GM13977 (cell line): Measurements from ENCODE around the gene A3GALT2.

Source experiments
- DNase-seq: peaks from one replicate; pipeline ENCODE4 v3.0.0; 2012; ENCODE audit warnings: low spot score
- in situ Hi-C: fragments of 300-500 bp; cut with MboI; formaldehyde crosslinking; loops from one replicate; pipeline ENCODE4 v1.12.0; 2022; ENCODE audit warnings: low sequenced_read_pairs, low pct_unique_long_range_greater_than_20kb, mixed read lengths, inconsistent platforms; ENCODE audit not compliant: unreplicated experiment
- TF ChIP-seq, protein P1 (sequence below): IDR thresholded peaks from 2 replicates; pipeline ENCODE4 v1.5.1; 2012; ENCODE audit warnings: mild to moderate bottlenecking, control low read depth; ENCODE audit not compliant: insufficient read depth; ENCODE audit errors: extremely low read depth, missing control alignments

A3GALT2 gene

DNA sequence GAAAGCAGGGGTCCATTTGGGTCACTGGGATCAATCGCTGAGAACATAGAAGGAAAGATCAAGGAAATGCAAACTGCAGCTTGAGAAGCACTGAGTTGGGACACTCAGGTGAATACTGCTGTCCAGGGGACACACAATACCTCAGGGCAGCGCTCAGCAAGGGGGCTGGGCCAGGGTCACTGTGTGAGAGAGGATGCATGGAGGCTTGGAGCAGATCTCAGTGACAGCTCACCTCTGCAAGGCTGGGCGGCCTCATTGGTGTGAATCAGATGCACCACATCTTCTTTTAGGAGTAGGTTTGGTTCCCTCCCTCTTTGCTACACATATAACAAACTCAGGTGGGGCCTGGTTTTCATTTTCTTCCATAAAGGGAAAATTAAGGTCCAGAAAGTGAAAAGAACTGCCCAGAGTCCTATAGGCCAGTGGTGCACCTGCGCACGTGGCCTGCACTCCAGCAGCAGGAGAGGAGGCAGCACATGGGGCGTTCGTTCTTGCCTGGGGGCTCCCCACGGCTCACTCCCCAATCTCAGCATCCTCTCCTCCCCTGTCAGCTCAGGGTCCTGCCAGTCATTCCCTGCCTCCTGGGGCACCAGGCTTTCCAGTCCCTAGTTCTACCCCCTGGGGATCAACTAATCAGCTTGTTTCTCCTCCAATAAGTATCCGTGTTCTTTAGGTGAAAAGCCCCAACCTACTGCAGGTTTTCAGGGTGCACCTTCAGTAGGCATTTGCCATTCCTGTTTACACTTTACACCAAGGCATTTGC lies 1.5 kb downstream of the A3GALT2 start:
- in situ Hi-C loops: no loop called here
- TF ChIP-seq, protein P1, sequence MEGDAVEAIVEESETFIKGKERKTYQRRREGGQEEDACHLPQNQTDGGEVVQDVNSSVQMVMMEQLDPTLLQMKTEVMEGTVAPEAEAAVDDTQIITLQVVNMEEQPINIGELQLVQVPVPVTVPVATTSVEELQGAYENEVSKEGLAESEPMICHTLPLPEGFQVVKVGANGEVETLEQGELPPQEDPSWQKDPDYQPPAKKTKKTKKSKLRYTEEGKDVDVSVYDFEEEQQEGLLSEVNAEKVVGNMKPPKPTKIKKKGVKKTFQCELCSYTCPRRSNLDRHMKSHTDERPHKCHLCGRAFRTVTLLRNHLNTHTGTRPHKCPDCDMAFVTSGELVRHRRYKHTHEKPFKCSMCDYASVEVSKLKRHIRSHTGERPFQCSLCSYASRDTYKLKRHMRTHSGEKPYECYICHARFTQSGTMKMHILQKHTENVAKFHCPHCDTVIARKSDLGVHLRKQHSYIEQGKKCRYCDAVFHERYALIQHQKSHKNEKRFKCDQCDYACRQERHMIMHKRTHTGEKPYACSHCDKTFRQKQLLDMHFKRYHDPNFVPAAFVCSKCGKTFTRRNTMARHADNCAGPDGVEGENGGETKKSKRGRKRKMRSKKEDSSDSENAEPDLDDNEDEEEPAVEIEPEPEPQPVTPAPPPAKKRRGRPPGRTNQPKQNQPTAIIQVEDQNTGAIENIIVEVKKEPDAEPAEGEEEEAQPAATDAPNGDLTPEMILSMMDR: no peak
- DNase-seq: no peak

DNA sequence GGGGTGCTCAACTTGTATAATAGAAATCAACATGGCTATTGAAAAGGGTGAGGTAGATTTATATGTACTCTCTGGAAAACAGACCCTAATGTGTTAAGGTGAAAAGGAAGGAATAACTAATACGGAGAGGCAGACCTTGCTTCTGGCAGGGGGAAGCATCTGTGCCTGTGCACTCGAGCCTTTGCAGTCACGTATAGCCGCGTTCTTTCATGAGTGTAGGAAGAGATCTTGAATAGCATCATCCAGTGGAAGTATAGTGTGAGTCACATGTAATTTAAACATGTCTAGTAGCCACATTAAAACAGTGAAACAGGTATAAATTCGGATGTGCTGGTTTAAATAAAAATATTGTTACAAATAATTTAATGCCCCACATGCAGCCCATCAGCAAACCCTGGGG lies 3.0 kb downstream of the A3GALT2 start:
- TF ChIP-seq, protein P1: no peak
- in situ Hi-C loops: no loop called here
- no peak for DNase-seq

DNA sequence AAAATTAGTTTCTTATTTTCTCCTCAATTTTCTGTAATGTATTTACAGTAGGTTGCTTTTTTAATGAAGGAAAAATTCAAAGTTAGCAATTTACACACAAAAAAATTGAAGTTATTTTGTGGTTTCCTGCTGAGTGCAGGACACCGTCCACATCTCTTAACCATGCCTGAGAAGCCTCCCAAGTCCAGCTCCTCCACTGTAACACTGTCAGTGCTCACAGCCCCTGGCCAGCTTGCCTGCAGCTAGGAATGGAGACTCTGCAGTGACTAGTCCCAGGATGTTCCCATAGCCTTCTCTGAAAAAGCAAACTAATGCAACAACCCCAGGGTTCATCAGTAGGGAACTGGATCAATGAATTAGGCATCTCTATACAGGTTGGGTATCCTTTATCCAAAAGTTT lies 3.5 kb downstream of the A3GALT2 start:
- TF ChIP-seq, protein P1: no peak
- in situ Hi-C loops: no loop called here
- no peak for DNase-seq

DNA sequence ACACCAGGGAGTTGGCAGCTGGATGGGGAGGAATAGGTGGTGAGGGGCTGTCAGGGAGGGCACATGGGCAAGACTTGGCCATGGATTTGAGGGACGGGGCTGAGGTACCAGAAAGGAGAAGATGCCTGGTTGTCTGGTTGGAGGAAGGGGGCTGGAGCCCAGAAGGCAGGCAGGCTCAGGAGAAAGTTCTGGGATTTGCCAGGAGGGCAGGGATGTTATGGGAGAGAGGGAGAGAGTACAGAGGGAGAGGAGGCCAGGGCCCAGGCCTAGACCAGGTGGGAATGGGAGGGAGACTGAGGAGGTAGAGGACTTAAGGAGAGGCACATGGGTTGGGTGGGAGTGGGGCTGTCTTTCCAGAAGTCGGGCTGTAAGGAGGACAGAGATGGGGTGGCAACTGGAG lies 4.3 kb downstream of the A3GALT2 start:
- no peak for DNase-seq
- in situ Hi-C loops: no loop called here
- TF ChIP-seq, protein P1: no peak

DNA sequence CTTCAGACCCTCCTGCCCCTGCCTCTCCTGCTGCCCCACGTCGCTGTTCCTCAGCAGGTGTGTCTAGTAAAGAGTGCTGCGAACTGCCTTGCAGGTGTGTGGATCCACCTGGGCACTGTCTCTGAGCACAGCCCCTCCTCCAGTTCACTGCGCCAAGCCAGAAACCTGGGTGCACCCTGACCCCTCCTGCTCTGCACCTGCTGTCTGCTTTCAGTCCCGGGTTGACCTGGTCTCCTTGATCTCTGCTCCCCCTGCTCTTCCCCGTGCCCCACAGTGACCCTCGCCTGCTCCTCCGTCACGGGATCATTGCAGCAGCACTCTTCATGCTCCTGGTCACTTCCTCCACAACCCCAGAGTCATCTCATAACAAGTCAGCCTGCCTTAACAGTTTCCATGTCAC lies 6.5 kb downstream of the A3GALT2 start:
- TF ChIP-seq, protein P1: no peak
- in situ Hi-C loops: no loop called here
- no peak for DNase-seq

DNA sequence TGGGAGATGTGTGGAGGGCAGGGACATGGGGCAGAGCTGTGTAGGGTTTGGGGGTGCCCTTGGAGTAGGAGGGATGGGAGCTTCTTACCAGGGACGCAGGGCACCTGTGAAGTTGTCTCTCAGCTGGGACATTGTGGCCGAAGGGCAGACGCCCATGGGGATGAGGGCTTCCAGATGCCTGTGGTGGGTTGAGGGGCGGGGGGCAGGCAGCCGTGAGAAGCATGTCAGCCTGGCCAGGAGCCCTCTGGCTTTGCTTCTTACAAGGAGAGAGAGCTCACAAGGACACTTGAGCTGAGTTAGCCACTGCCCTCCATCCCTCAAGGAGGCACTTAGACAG lies 8.5 kb downstream of the A3GALT2 start:
- TF ChIP-seq, protein P1: no peak
- in situ Hi-C loops: no loop called here
- DNase-seq: no peak
